ENCODE measurements around the gene ZNF865. TPM values are rescaled to one million over a fixed set of nuclear protein-coding genes. Genes with fewer than 3 reads are reported as not detected.

Gene ZNF865
- total RNA-seq, 3 donors from 2014 or later (not counting 1 experiment from before 2014, with no cell fraction given) = 18.5 to 22.1 (median 20.9) TPM

GRCh38 chr19:55597501-55597921, 7.9 kb upstream of the ZNF865 start:
- Histone ChIP-seq H3K27me3 (ENCODE audit: control insufficient read depth, insufficient read depth, low read length) (no peaks in the 10 kb centered on the region), H3K27ac (ENCODE audit: low read length) (no peak overlapping the region), H3K4me3 (ENCODE audit: low read length) (no peak overlapping the region), H3K9me3 (ENCODE audit: control insufficient read depth, insufficient read depth, low read length) (no peaks in the 10 kb centered on the region), H3K36me3 (ENCODE audit: control insufficient read depth, insufficient read depth, low read length) (peaks cover 5% of the 10 kb centered on the region), H3K4me1 (ENCODE audit: control insufficient read depth, insufficient read depth, low read length) (peaks cover 17% of the 10 kb centered on the region)
- no peaks in the 10 kb centered on the region for H3K9me3 Mint-ChIP-seq
- 97% methylated on average over 26 of the region's 30 CpGs for WGBS (ENCODE audit: insufficient coverage)
- H3K27me3 Mint-ChIP-seq (ENCODE audit: low read depth in 2 of 2) = no peaks in the 10 kb centered on the region
- no peak for TF ChIP-seq CTCF (IDR thresholded peaks at IDR 0.05)
- no peak overlapping the region for H3K4me3 Mint-ChIP-seq
- DNase-seq = no peak
- peak overlapping the region in 1 of 2 donors; percentile 99 for H3K27ac Mint-ChIP-seq
- ATAC-seq = no peak
- H3K4me1 Mint-ChIP-seq = peaks cover 12 to 28% of the 10 kb centered on the region in 2 donors
- intact Hi-C loops (cut with micrococcal nuclease) = no loop called here
- no peaks in the 10 kb centered on the region for H3K36me3 Mint-ChIP-seq

DNA sequence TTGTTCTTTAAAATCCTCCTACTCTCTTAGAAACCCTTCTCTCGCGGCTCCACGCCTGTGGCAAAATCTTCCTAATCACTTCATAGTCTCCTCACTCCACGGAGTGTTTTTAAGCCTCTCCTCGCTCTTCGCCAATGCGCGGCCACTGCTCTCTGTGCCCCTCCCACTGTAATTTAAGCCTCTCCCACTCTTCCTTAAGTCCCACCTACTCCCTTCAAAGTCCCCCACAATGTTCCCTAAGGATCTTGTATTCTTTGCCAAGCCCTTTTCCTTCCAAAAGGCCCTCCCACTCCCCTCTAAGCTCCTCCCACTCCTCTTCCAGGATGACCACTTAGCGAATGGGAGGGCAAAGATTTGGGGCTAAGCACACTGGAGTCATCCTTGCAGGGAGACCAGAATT, 7.4 kb upstream of the ZNF865 start:
- peaks cover 12 to 28% of the 10 kb centered on the region in 2 donors for H3K4me1 Mint-ChIP-seq
- H3K27ac Mint-ChIP-seq = peak overlapping the region; percentile 96 to 99
- H3K27me3 ChIP-seq (ENCODE audit: control insufficient read depth, insufficient read depth, low read length) = no peaks in the 10 kb centered on the region
- H3K4me1 ChIP-seq (ENCODE audit: control insufficient read depth, insufficient read depth, low read length) = peaks cover 17% of the 10 kb centered on the region
- no peaks in the 10 kb centered on the region for H3K27me3 Mint-ChIP-seq (ENCODE audit: low read depth in 2 of 2)
- H3K36me3 ChIP-seq (ENCODE audit: control insufficient read depth, insufficient read depth, low read length) = peaks cover 5% of the 10 kb centered on the region
- H3K36me3 Mint-ChIP-seq = no peaks in the 10 kb centered on the region
- no peak overlapping the region for H3K4me3 ChIP-seq (ENCODE audit: low read length)
- WGBS (ENCODE audit: insufficient coverage) = 97% methylated on average over 9 of the region's 9 CpGs
- no peak for TF ChIP-seq CTCF (IDR thresholded peaks at IDR 0.05)
- intact Hi-C loops (cut with micrococcal nuclease) = no loop called here
- H3K27ac ChIP-seq (ENCODE audit: low read length) = no peak overlapping the region
- no peaks in the 10 kb centered on the region for H3K9me3 Mint-ChIP-seq
- no peak overlapping the region for H3K4me3 Mint-ChIP-seq
- no peak for ATAC-seq
- no peak for DNase-seq
- H3K9me3 ChIP-seq (ENCODE audit: control insufficient read depth, insufficient read depth, low read length) = no peaks in the 10 kb centered on the region

DNA sequence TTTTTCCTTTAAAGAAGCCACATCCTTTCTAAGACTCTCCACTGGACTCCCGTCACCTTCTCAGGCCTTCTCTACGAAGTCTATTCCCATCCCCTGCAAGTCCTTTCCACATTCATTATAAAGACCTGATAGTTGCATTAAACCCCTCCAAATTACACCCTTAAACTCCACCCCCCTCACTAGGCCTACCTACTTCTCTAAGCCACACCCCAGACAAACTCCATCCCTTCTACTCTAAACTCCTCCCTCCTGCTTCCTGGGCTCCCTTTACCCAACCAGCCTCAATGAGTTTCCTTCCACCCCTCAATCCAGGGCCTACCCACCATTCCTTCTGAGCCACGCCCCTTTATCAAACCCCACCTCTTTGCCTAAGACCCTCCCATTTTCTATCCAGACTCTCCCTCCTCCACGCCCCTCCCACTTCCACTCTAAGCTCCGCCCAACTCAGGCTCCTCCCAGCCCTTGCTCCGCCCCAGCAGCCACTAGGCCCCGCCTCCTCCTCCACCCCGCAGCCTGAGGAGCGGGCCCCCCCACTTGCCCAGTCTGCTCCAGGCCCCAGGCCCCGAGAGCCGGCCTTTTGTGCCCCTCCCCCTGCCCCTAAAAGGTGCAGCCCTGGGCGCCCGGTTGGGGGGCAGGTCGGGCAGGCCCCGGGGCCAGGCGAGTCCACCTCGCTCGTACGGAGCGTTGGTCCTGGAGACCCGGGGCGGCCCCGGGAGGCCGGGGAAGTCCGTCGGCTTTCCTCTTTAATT, 6.6 kb upstream of the ZNF865 start:
- H3K4me3 Mint-ChIP-seq = peak overlapping the region; percentile 96
- peaks cover 19 to 35% of the 10 kb centered on the region in 2 donors for H3K4me1 Mint-ChIP-seq
- WGBS (ENCODE audit: insufficient coverage) = 7% methylated on average over 26 of the region's 26 CpGs
- H3K36me3 Mint-ChIP-seq = no peaks in the 10 kb centered on the region
- peak overlapping the region; percentile 96 to 99 for H3K27ac Mint-ChIP-seq
- H3K27me3 Mint-ChIP-seq (ENCODE audit: low read depth in 2 of 2) = no peaks in the 10 kb centered on the region
- TF ChIP-seq CTCF (IDR thresholded peaks at IDR 0.05) = no peak
- peaks cover 5% of the 10 kb centered on the region for H3K36me3 ChIP-seq (ENCODE audit: control insufficient read depth, insufficient read depth, low read length)
- H3K9me3 Mint-ChIP-seq = no peaks in the 10 kb centered on the region
- H3K4me1 ChIP-seq (ENCODE audit: control insufficient read depth, insufficient read depth, low read length) = peaks cover 19% of the 10 kb centered on the region
- intact Hi-C loops (cut with micrococcal nuclease) = loop anchor here (1.0 kb wide), 3 partner anchors 12 to 123 kb away; partner anchors contain the start of genes ZNF628 and ZNF784
- H3K27me3 ChIP-seq (ENCODE audit: control insufficient read depth, insufficient read depth, low read length) = no peaks in the 10 kb centered on the region
- peak; percentile 95 to 96 for DNase-seq
- no peaks in the 10 kb centered on the region for H3K9me3 ChIP-seq (ENCODE audit: control insufficient read depth, insufficient read depth, low read length)
- H3K27ac ChIP-seq (ENCODE audit: low read length) = peak overlapping the region; percentile 100
- peak overlapping the region; percentile 94 for H3K4me3 ChIP-seq (ENCODE audit: low read length)
- ATAC-seq = peak; percentile 77 to 92 (median 80)

All from natural killer cell (primary cell).